PC-3 (cell line): ENCODE measurements around the gene SENP7. TPM values are rescaled to one million over a fixed set of nuclear protein-coding genes. Genes with fewer than 3 reads are reported as not detected.

Experiments
- ATAC-seq: fragments of 200-7000 bp; cut with Tn5 transposase; 2 replicates; pipeline ENCODE4 v1.9.1; 2020; ENCODE audit warnings: mild to moderate bottlenecking, moderate library complexity
- BruUV-seq: library from RNA; stranded (reverse); fragments of 400-500 nt; replicated peaks from 2 replicates; lab custom pipeline; 2021; lab: Mats Ljungman, UMichigan
- CTCF ChIA-PET: fragments of 300-600 bp; sonication (Branson Sonifier 250); formaldehyde crosslinking; loops from one replicate; lab custom pipeline; 2022; ENCODE audit warnings: antibody characterized with exemption; lab: Charles Lee
- POLR2A ChIA-PET: fragments of 300-600 bp; sonication (Branson Sonifier 250); formaldehyde crosslinking; loops from one replicate; lab custom pipeline; 2022; ENCODE audit warnings: antibody characterized with exemption; ENCODE audit not compliant: unreplicated experiment; lab: Charles Lee
- DNase-seq: peaks from one replicate; pipeline ENCODE4 v3.0.0-alpha.2; 2015
- H2AFZ ChIP-seq: fragments of 300-600 bp; sonication (generic); 2 replicates; pipeline ENCODE4 v1.6.0; 2016; ENCODE audit warnings: antibody characterized with exemption, low read length
- H3F3A ChIP-seq: fragments of 300-600 bp; sonication (generic); one replicate; pipeline ENCODE4 v1.6.0; 2017; ENCODE audit warnings: antibody characterized with exemption, low read length, control low read depth, mild to moderate bottlenecking; ENCODE audit not compliant: unreplicated experiment
- H3K27ac ChIP-seq: fragments of 300-600 bp; sonication (generic); 2 replicates; pipeline ENCODE4 v1.5.1; 2016; ENCODE audit warnings: mild to moderate bottlenecking, low read length
- H3K27me3 ChIP-seq: fragments of 300-600 bp; sonication (generic); 2 replicates; pipeline ENCODE4 v1.6.1; 2016; ENCODE audit warnings: low read length, mixed read lengths
- H3K36me3 ChIP-seq: fragments of 300-600 bp; sonication (generic); 2 replicates; pipeline ENCODE4 v1.6.1; 2016; ENCODE audit warnings: low read depth, mixed run types, low read length, mixed read lengths
- H3K4me1 ChIP-seq: fragments of 300-600 bp; sonication (generic); 2 replicates; pipeline ENCODE4 v1.5.1; 2016; ENCODE audit warnings: low read length; ENCODE audit not compliant: insufficient read depth
- H3K4me2 ChIP-seq: fragments of 300-600 bp; sonication (generic); 2 replicates; pipeline ENCODE4 v1.6.0; 2016; ENCODE audit warnings: low read length
- H3K4me3 ChIP-seq: fragments of 300-600 bp; sonication (generic); 2 replicates; pipeline ENCODE4 v1.5.1; 2016; ENCODE audit warnings: mild to moderate bottlenecking, low read length, mixed read lengths
- H3K79me2 ChIP-seq: fragments of 300-600 bp; sonication (generic); 2 replicates; pipeline ENCODE4 v1.6.1; 2017; ENCODE audit warnings: low read length, mixed read lengths
- H3K9ac ChIP-seq: fragments of 300-600 bp; sonication (generic); 2 replicates; pipeline ENCODE4 v1.6.0; 2016; ENCODE audit warnings: mild to moderate bottlenecking, low read length
- H3K9me2 ChIP-seq: fragments of 300-600 bp; sonication (generic); replicated peaks from 2 replicates; pipeline ENCODE4 v1.6.1; 2016; ENCODE audit warnings: mixed run types, low read length, mixed read lengths
- H3K9me3 ChIP-seq: fragments of 300-600 bp; sonication (generic); 2 replicates; pipeline ENCODE4 v1.6.1; 2016; ENCODE audit warnings: low read length, mixed read lengths
- H4K20me1 ChIP-seq: fragments of 300-600 bp; sonication (generic); 2 replicates; pipeline ENCODE4 v1.6.1; 2016; ENCODE audit warnings: low read length, mixed read lengths
- CTCF ChIP-seq: fragments of 300-600 bp; sonication (generic); conservative IDR thresholded peaks from 2 replicates; pipeline ENCODE4 v1.5.1; 2017; ENCODE audit warnings: antibody characterized with exemption, low read depth, mild to moderate bottlenecking, low read length
- EZH2 ChIP-seq: fragments of 300-600 bp; sonication (generic); IDR thresholded peaks from one replicate; pipeline ENCODE4 v1.6.1; 2017; ENCODE audit warnings: antibody characterized with exemption, mild to moderate bottlenecking, low read length; ENCODE audit not compliant: unreplicated experiment
- EZH2phosphoT487 ChIP-seq: fragments of 300-600 bp; sonication (generic); IDR thresholded peaks from 2 replicates; pipeline ENCODE4 v1.6.1; 2018; ENCODE audit warnings: mild to moderate bottlenecking, antibody characterized with exemption, low read length, borderline replicate concordance
- intact Hi-C: fragments of 100-400 bp; cut with micrococcal nuclease; formaldehyde crosslinking; loops from 2 replicates; pipeline ENCODE4 v1.9.0; 2023
- total RNA-seq: library from RNA; depleted of rRNA; stranded (reverse); fragments of >200 nt; gene quantifications from 2 replicates; pipeline ENCODE4 v1.2.3, GENCODE V29; 2014

SENP7 gene
- total RNA-seq, 1 experiment from 2014 or later, result 4.8 TPM

GRCh38 chr3:101521211-101521701, 8.2 kb upstream of the SENP7 start:
- no peaks in the 10 kb centered on the region for H4K20me1 ChIP-seq
- TF ChIP-seq EZH2phosphoT487, result no peak
- TF ChIP-seq EZH2, result no peak
- ChIA-PET CTCF (no interaction called here), POLR2A (no interaction called here)
- no peaks in the 10 kb centered on the region for H3K27me3 ChIP-seq
- H3K9me3 ChIP-seq, result no peaks in the 10 kb centered on the region
- H3K4me1 ChIP-seq, result peaks cover 16% of the 10 kb centered on the region
- H3K36me3 ChIP-seq, result no peaks in the 10 kb centered on the region
- H3K9me2 ChIP-seq, result no peaks in the 10 kb centered on the region
- DNase-seq, result no peak
- no peaks in the 10 kb centered on the region for H3K79me2 ChIP-seq
- no peak overlapping the region for H3K4me2 ChIP-seq
- no peak overlapping the region for H2AFZ ChIP-seq
- intact Hi-C loops, result no loop called here
- H3F3A ChIP-seq, result no peaks in the 10 kb centered on the region
- no TSS peak for BruUV-seq
- H3K4me3 ChIP-seq, result no peak overlapping the region
- no peak overlapping the region for H3K27ac ChIP-seq
- ATAC-seq, result no peak
- no peak overlapping the region for H3K9ac ChIP-seq

GRCh38 chr3:101519685-101520365, 6.8 kb upstream of the SENP7 start:
- Histone ChIP-seq H3K79me2 (no peaks in the 10 kb centered on the region), H3F3A (no peaks in the 10 kb centered on the region), H3K36me3 (no peaks in the 10 kb centered on the region), H3K9ac (no peak overlapping the region), H3K9me3 (no peaks in the 10 kb centered on the region), H3K27ac (no peak overlapping the region), H2AFZ (no peak overlapping the region), H3K4me2 (peak overlapping the region; percentile 23; the same call in 1 of the 2 replicates), H3K4me3 (no peak overlapping the region), H3K27me3 (no peaks in the 10 kb centered on the region), H4K20me1 (no peaks in the 10 kb centered on the region), H3K4me1 (peaks cover 16% of the 10 kb centered on the region), H3K9me2 (no peaks in the 10 kb centered on the region)
- intact Hi-C loops, result no loop called here
- ATAC-seq, result peak; percentile 49; the same call in 1 of the 2 replicates
- BruUV-seq, result no TSS peak
- ChIA-PET POLR2A (interaction anchor here (0.6 kb wide), 1 partner anchor 167 kb away, joined by 5 read pairs; the partner anchor contains the start of gene RPL24), CTCF (no interaction called here)
- TF ChIP-seq CTCF, result no peak
- TF ChIP-seq EZH2, result no peak
- no peak for TF ChIP-seq EZH2phosphoT487
- peak; percentile 45 for DNase-seq

GRCh38 chr3:101518421-101518871, 5.4 kb upstream of the SENP7 start:
- CTCF ChIA-PET, result interaction anchor here (0.7 kb wide), 1 partner anchor 159 kb away, joined by 3 read pairs; no protein-coding TSS in a partner anchor
- peak overlapping the region; percentile 81 for H2AFZ ChIP-seq
- POLR2A ChIA-PET, result interaction anchor here (0.5 to 0.6 kb wide), 2 partner anchors 38 to 59 kb away, joined by 3 to 7 read pairs; no protein-coding TSS in a partner anchor

More at GRCh38 chr3:101518421-101518871, 5.4 kb upstream of the SENP7 start:
- no peak for TF ChIP-seq EZH2phosphoT487
- no peak for TF ChIP-seq EZH2
- TF ChIP-seq CTCF, result no peak
- Histone ChIP-seq H3K36me3 (no peaks in the 10 kb centered on the region), H3K4me1 (peaks cover 21% of the 10 kb centered on the region), H3K27ac (peak overlapping the region; percentile 67), H3F3A (no peaks in the 10 kb centered on the region), H3K9ac (peak overlapping the region; percentile 37), H3K9me2 (no peaks in the 10 kb centered on the region), H3K27me3 (no peaks in the 10 kb centered on the region), H3K79me2 (no peaks in the 10 kb centered on the region), H3K4me3 (no peak overlapping the region), H4K20me1 (no peaks in the 10 kb centered on the region), H3K9me3 (no peaks in the 10 kb centered on the region), H3K4me2 (peak overlapping the region; percentile 54)
- no TSS peak for BruUV-seq
- DNase-seq (peak; percentile 87), ATAC-seq (peak; percentile 93)
- intact Hi-C loops, result no loop called here
